Astrocyte (in vitro differentiated cells and primary cell): ENCODE results near the gene CENPB.

Experiments
- CTCF ChIP-seq: IDR thresholded peaks from 2 replicates; pipeline ENCODE4 v1.5.1; 2011; ENCODE audit warnings: low read depth, mild to moderate bottlenecking, inconsistent platforms, low read length, moderate library complexity; ENCODE audit not compliant: insufficient read depth
- EZH2 ChIP-seq: IDR thresholded peaks from 2 replicates; pipeline ENCODE4 v1.6.1; 2012; ENCODE audit warnings: mild to moderate bottlenecking, low read length, inconsistent platforms; ENCODE audit not compliant: insufficient read depth

- TF ChIP-seq CTCF (no peak), EZH2 (no peak)
Observed at GRCh38 chr20:3802524-3803239, 16.1 kb upstream of the CENPB start.
